ENCODE data around the gene DISP2.

- TF ChIP-seq CTCF (IDR thresholded peaks at IDR 0.05; ENCODE audit: control extremely low read depth in 1 of 3, insufficient read depth in 1 of 3, low read depth in 1 of 3, low read length in 3 of 3): no peak
- no peak for TF ChIP-seq POLR2A (IDR thresholded peaks at IDR 0.05; ENCODE audit: control extremely low read depth in 1 of 2, low read depth in 2 of 2, low read length in 2 of 2)
- no peak for TF ChIP-seq KDM1A (IDR thresholded peaks at IDR 0.05; ENCODE audit: borderline replicate concordance, low read length)
- TF ChIP-seq SIRT6 (IDR thresholded peaks at IDR 0.05; ENCODE audit: low read length): no peak
- TF ChIP-seq ZNF274 (IDR thresholded peaks at IDR 0.05; ENCODE audit: borderline replicate concordance, extremely low read depth, low read length): no peak
- no peak for TF ChIP-seq EP300 (IDR thresholded peaks at IDR 0.05; ENCODE audit: borderline replicate concordance in 1 of 2, low read depth in 2 of 2, low read length in 2 of 2)
- TF ChIP-seq GABPA (IDR thresholded peaks at IDR 0.05; ENCODE audit: borderline replicate concordance, insufficient read depth, low read length): no peak
- no peak for TF ChIP-seq CEBPB (IDR thresholded peaks at IDR 0.05; ENCODE audit: low read depth, low read length)
- TF ChIP-seq POU5F1 (IDR thresholded peaks at IDR 0.05; ENCODE audit: low read depth, low read length): no peak
- no peak for TF ChIP-seq YY1 (IDR thresholded peaks at IDR 0.05; ENCODE audit: low read depth, low read length)
- no peak for TF ChIP-seq SP1 (IDR thresholded peaks at IDR 0.05; ENCODE audit: low read depth, low read length)
- no peak for TF ChIP-seq RFX5 (IDR thresholded peaks at IDR 0.05; ENCODE audit: borderline replicate concordance, low read depth, low read length)
- no peak for TF ChIP-seq POLR2AphosphoS5 (IDR thresholded peaks at IDR 0.05; ENCODE audit: low read depth, low read length)
Measured at GRCh38 chr15:40409366-40409765, 51.3 kb downstream of the DISP2 start.

All from H1 (cell line).